T-helper 2 cell treated with Interferon-gamma antibody and Interleukin-4, amounts not matched to agents 5 μg/mL and 100 μg/mL, for 36 hours (primary cell): ENCODE measurements around the gene VEPH1.

Source experiments
- DNase-seq: peaks from one replicate; pipeline ENCODE4 v3.0.0; 2021; ENCODE audit warnings: low spot score
- H3K27ac Mint-ChIP-seq: one replicate; pipeline ENCODE4 v1.8.0; 2021; ENCODE audit warnings: mild to moderate bottlenecking, mixed read lengths
- H3K27me3 Mint-ChIP-seq: one replicate; pipeline ENCODE4 v1.8.0; 2021; ENCODE audit warnings: low read depth, mixed read lengths
- H3K36me3 Mint-ChIP-seq: one replicate; pipeline ENCODE4 v1.8.0; 2021; ENCODE audit warnings: low read depth, mixed read lengths
- H3K4me1 Mint-ChIP-seq: one replicate; pipeline ENCODE4 v1.8.0; 2021; ENCODE audit warnings: low read depth, mixed read lengths
- H3K4me3 Mint-ChIP-seq: one replicate; pipeline ENCODE4 v1.8.0; 2022; ENCODE audit warnings: mild to moderate bottlenecking, moderate library complexity, mixed read lengths
- H3K9me3 Mint-ChIP-seq: one replicate; pipeline ENCODE4 v1.8.0; 2021; ENCODE audit warnings: mixed read lengths

Gene VEPH1

GRCh38 chr3:157479464-157480243 lies 23.6 kb downstream of the VEPH1 start:
- H3K36me3 Mint-ChIP-seq: no peaks in the 10 kb centered on the region
- H3K27ac Mint-ChIP-seq: no peak overlapping the region

DNA sequence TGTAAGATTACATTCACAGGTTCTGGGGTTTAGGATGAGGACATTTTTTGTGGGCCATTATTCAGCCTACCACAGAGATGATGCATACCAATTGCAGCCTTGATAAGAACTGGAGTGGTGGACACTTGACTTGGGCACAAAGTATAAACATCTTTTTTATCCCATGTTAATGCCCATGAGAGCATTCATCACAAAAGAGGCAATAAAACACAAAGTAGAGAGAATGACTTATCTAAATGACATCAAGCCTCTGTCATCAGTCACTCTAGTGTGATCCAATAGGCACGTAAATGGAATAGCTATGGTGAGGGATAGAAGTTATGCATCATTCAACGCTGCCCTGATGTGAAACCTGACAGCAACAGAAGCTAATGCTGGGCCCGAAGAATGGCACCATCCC lies 25.8 kb downstream of the VEPH1 start:
- Mint-ChIP-seq H3K27ac (no peak overlapping the region), H3K4me1 (no peaks in the 10 kb centered on the region), H3K4me3 (no peak overlapping the region), H3K27me3 (no peaks in the 10 kb centered on the region), H3K9me3 (no peaks in the 10 kb centered on the region), H3K36me3 (no peaks in the 10 kb centered on the region)
- DNase-seq: no peak

More at GRCh38 chr3:157479464-157480243, 23.6 kb downstream of the VEPH1 start:
- Mint-ChIP-seq H3K4me1 (no peaks in the 10 kb centered on the region), H3K4me3 (no peak overlapping the region), H3K9me3 (no peaks in the 10 kb centered on the region), H3K27me3 (peaks cover 3% of the 10 kb centered on the region)
- no peak for DNase-seq

DNA sequence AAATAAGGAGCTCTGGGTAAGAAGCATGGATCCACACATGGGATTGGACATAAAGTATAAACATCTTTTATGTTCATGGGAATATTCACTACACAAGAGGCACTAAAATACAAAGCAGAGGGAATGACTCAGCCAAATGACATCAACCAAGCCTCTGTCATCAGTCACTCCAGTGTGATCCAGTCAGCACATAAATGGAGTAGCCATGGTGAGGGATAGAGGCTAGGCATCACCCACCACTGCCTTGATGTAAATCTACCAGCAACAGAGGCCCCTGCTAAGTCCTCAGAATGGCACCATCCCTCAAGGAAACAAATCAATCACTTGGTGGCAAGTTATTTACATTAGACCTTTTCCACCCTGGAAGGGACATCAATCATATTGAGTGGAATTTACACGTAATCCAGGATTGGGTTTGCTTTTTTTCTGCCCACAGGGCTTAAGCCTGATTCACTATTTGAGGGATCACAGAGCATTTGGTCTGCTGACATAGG lies 27.2 kb downstream of the VEPH1 start:
- Mint-ChIP-seq H3K4me1 (no peaks in the 10 kb centered on the region), H3K27ac (no peak overlapping the region), H3K36me3 (no peaks in the 10 kb centered on the region), H3K9me3 (no peaks in the 10 kb centered on the region), H3K4me3 (no peak overlapping the region), H3K27me3 (no peaks in the 10 kb centered on the region)
- DNase-seq: no peak

- DNase-seq: no peak
- H3K9me3 Mint-ChIP-seq: no peaks in the 10 kb centered on the region
- no peak overlapping the region for H3K4me3 Mint-ChIP-seq
- H3K4me1 Mint-ChIP-seq: no peaks in the 10 kb centered on the region
- no peaks in the 10 kb centered on the region for H3K27me3 Mint-ChIP-seq
- no peak overlapping the region for H3K27ac Mint-ChIP-seq
- no peaks in the 10 kb centered on the region for H3K36me3 Mint-ChIP-seq
These were observed 30.6 kb downstream of the VEPH1 start for GRCh38 chr3:157472648-157473047.

DNA sequence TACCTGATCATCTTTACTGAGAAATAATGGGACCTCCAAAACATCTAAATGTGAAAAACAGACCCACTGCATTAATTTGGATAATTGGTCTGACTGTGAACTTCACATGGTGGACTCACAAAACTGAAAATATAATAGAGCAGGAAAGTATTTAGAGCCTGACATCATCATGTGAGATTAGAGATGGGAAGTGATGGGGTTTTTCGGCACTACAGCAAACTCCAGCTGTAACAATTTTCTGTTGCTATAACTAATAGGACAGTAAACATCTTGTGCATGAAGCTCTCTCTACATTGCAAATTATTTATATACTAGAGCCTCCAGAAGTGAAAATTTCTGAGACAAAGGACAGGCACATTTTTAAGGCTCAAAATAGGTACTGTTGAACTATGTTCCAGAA lies 32.2 kb downstream of the VEPH1 start:
- Mint-ChIP-seq H3K36me3 (no peaks in the 10 kb centered on the region), H3K4me3 (no peak overlapping the region), H3K27ac (no peak overlapping the region), H3K4me1 (no peaks in the 10 kb centered on the region), H3K27me3 (no peaks in the 10 kb centered on the region), H3K9me3 (no peaks in the 10 kb centered on the region)
- no peak for DNase-seq

DNA sequence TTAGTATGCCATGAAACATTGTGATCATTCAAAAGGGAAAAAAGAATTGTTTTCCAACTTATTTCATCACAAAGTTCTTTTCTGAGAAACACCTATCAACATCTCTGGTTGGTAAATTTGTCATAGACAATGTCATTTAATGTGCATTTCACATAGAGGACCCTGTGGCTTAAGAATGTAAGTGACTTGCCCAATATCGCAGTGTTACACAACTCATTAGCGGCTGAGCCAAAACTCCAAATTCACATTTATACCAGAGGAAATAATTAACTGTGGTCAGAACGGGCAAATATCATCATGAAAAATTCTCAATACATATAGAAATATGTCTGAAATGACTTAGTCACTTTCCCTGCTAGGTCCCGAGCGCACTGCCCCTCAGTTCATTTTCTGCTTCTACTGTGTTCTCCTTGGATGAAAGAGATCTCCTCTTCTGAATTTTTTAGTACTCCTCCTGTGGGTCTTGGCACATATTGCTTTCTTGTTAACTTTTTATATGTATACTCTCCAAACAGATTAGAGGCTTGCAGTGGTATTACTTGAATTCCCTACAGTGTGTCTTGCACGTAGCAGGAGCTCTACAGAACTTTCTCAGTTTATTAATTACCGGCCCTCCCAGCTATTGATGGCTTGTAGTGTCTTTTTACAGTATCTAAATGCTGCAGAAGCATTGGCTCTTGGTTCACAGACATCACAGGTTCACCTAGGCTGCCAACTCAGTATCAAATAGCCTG lies 33.5 kb downstream of the VEPH1 start:
- no peak for DNase-seq
- Mint-ChIP-seq H3K4me1 (no peaks in the 10 kb centered on the region), H3K27ac (no peak overlapping the region)

GRCh38 chr3:157467200-157467599 lies 36.0 kb downstream of the VEPH1 start:
- DNase-seq: no peak
- Mint-ChIP-seq H3K27me3 (no peaks in the 10 kb centered on the region), H3K4me3 (no peak overlapping the region), H3K27ac (no peak overlapping the region), H3K36me3 (no peaks in the 10 kb centered on the region), H3K9me3 (no peaks in the 10 kb centered on the region), H3K4me1 (no peaks in the 10 kb centered on the region)

More for the DNA sequence above, 33.5 kb downstream of the VEPH1 start:
- Mint-ChIP-seq H3K27me3 (no peaks in the 10 kb centered on the region), H3K36me3 (no peaks in the 10 kb centered on the region), H3K4me3 (no peak overlapping the region), H3K9me3 (no peaks in the 10 kb centered on the region)

DNA sequence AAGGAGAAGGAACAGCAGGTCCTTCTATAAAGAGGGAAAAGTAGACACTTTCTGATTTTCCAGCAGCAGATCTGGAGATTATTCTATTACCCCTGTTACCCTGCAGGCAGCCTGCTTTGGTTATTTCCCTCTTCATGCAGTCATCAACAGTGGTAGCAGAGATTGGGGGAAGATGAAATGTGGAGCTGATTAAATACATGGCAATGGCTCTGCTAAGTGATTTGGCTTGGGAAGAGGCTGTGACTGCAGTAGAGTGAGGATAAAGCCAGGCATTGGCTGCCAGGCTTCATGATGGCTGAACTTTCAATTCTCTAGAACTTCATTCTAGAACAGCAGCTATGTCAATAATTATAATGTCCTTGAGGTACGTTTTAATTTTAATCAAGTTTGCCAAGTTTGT lies 37.5 kb downstream of the VEPH1 start:
- no peak for DNase-seq
- no peaks in the 10 kb centered on the region for H3K9me3 Mint-ChIP-seq
- no peak overlapping the region for H3K4me3 Mint-ChIP-seq
- H3K27me3 Mint-ChIP-seq: no peaks in the 10 kb centered on the region
- no peak overlapping the region for H3K27ac Mint-ChIP-seq
- no peaks in the 10 kb centered on the region for H3K4me1 Mint-ChIP-seq
- H3K36me3 Mint-ChIP-seq: no peaks in the 10 kb centered on the region

GRCh38 chr3:157464321-157464720 lies 38.9 kb downstream of the VEPH1 start:
- H3K27me3 Mint-ChIP-seq: peaks cover 3% of the 10 kb centered on the region
- H3K27ac Mint-ChIP-seq: no peak overlapping the region
- H3K9me3 Mint-ChIP-seq: no peaks in the 10 kb centered on the region
- H3K4me1 Mint-ChIP-seq: no peaks in the 10 kb centered on the region
- H3K4me3 Mint-ChIP-seq: no peak overlapping the region
- H3K36me3 Mint-ChIP-seq: no peaks in the 10 kb centered on the region
- no peak for DNase-seq

- Mint-ChIP-seq H3K9me3 (no peaks in the 10 kb centered on the region), H3K27me3 (peaks cover 3% of the 10 kb centered on the region), H3K4me1 (no peaks in the 10 kb centered on the region), H3K36me3 (no peaks in the 10 kb centered on the region), H3K4me3 (no peak overlapping the region), H3K27ac (no peak overlapping the region)
- no peak for DNase-seq
These were observed 39.4 kb downstream of the VEPH1 start for GRCh38 chr3:157463816-157464215.

GRCh38 chr3:157460253-157460652 lies 43.0 kb downstream of the VEPH1 start:
- H3K36me3 Mint-ChIP-seq: no peaks in the 10 kb centered on the region
- no peaks in the 10 kb centered on the region for H3K4me1 Mint-ChIP-seq
- no peaks in the 10 kb centered on the region for H3K9me3 Mint-ChIP-seq
- no peak for DNase-seq
- H3K27me3 Mint-ChIP-seq: peaks cover 3% of the 10 kb centered on the region
- no peak overlapping the region for H3K27ac Mint-ChIP-seq
- H3K4me3 Mint-ChIP-seq: no peak overlapping the region

- Mint-ChIP-seq H3K36me3 (no peaks in the 10 kb centered on the region), H3K4me3 (no peak overlapping the region), H3K9me3 (no peaks in the 10 kb centered on the region), H3K27me3 (peaks cover 4% of the 10 kb centered on the region), H3K4me1 (no peaks in the 10 kb centered on the region), H3K27ac (no peak overlapping the region)
- DNase-seq: no peak
These were observed 43.5 kb downstream of the VEPH1 start for GRCh38 chr3:157459706-157460105.

DNA sequence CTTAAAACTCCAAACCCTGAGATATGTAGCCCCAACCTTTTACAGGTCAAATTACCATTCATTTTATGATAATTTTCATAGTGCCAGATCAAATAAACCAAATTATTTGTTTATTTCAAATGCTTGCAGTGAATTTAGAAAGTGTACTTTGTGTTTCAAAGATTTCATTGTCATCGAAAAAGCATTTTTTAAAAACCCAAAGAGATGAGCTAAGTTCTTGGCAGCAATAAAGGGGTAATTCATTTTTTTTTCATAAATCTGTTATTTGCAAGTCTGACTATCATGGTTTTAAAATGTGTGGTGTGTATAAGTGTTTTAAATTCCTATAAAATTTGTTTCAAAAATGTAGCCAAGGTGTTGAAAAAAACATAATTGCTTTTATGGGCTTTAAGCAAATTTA lies 49.4 kb downstream of the VEPH1 start:
- Mint-ChIP-seq H3K27me3 (peaks cover 19% of the 10 kb centered on the region), H3K36me3 (no peaks in the 10 kb centered on the region), H3K4me3 (no peak overlapping the region), H3K4me1 (no peaks in the 10 kb centered on the region), H3K27ac (no peak overlapping the region), H3K9me3 (no peaks in the 10 kb centered on the region)
- DNase-seq: no peak

GRCh38 chr3:157452097-157452496 lies 51.1 kb downstream of the VEPH1 start:
- no peak for DNase-seq
- no peaks in the 10 kb centered on the region for H3K4me1 Mint-ChIP-seq
- no peak overlapping the region for H3K27ac Mint-ChIP-seq

More at GRCh38 chr3:157452097-157452496, 51.1 kb downstream of the VEPH1 start:
- Mint-ChIP-seq H3K9me3 (no peaks in the 10 kb centered on the region), H3K36me3 (no peaks in the 10 kb centered on the region), H3K4me3 (no peak overlapping the region), H3K27me3 (peaks cover 19% of the 10 kb centered on the region)
